ENCODE measurements around the gene RARS2. TPM values are rescaled to one million over a fixed set of nuclear protein-coding genes. Genes with fewer than 3 reads are reported as not detected.

RARS2 gene
- total and polyA plus RNA-seq, 2 experiments from 2014 or later = 31.8 to 38.5 TPM

DNA sequence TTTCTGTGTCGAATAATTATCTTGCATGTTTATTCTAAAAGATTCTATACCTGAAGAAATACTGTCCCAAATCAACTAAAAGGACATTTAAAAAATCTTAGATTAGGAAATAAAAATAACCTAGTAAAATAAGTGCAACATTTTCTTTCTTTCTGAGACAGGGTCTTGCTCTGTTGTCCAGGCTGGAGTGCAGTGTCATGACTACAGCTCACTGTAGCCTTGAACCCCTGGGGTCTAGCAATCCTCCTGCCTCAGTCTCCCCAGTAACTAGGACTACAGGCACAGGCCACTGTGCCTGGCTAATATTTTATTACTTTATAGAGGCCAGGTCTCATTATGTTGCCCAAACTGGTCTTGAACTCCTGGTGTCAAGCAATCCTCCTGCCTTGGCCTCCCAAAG, 48.7 kb downstream of the RARS2 start:
- H3K4me1 Mint-ChIP-seq = no peaks in the 10 kb centered on the region
- no peak for ATAC-seq
- H3K4me1 ChIP-seq (ENCODE audit: insufficient read depth) = no peaks in the 10 kb centered on the region
- peaks cover 20% of the 10 kb centered on the region for H3K9me3 Mint-ChIP-seq
- TF ChIP-seq, protein P1, sequence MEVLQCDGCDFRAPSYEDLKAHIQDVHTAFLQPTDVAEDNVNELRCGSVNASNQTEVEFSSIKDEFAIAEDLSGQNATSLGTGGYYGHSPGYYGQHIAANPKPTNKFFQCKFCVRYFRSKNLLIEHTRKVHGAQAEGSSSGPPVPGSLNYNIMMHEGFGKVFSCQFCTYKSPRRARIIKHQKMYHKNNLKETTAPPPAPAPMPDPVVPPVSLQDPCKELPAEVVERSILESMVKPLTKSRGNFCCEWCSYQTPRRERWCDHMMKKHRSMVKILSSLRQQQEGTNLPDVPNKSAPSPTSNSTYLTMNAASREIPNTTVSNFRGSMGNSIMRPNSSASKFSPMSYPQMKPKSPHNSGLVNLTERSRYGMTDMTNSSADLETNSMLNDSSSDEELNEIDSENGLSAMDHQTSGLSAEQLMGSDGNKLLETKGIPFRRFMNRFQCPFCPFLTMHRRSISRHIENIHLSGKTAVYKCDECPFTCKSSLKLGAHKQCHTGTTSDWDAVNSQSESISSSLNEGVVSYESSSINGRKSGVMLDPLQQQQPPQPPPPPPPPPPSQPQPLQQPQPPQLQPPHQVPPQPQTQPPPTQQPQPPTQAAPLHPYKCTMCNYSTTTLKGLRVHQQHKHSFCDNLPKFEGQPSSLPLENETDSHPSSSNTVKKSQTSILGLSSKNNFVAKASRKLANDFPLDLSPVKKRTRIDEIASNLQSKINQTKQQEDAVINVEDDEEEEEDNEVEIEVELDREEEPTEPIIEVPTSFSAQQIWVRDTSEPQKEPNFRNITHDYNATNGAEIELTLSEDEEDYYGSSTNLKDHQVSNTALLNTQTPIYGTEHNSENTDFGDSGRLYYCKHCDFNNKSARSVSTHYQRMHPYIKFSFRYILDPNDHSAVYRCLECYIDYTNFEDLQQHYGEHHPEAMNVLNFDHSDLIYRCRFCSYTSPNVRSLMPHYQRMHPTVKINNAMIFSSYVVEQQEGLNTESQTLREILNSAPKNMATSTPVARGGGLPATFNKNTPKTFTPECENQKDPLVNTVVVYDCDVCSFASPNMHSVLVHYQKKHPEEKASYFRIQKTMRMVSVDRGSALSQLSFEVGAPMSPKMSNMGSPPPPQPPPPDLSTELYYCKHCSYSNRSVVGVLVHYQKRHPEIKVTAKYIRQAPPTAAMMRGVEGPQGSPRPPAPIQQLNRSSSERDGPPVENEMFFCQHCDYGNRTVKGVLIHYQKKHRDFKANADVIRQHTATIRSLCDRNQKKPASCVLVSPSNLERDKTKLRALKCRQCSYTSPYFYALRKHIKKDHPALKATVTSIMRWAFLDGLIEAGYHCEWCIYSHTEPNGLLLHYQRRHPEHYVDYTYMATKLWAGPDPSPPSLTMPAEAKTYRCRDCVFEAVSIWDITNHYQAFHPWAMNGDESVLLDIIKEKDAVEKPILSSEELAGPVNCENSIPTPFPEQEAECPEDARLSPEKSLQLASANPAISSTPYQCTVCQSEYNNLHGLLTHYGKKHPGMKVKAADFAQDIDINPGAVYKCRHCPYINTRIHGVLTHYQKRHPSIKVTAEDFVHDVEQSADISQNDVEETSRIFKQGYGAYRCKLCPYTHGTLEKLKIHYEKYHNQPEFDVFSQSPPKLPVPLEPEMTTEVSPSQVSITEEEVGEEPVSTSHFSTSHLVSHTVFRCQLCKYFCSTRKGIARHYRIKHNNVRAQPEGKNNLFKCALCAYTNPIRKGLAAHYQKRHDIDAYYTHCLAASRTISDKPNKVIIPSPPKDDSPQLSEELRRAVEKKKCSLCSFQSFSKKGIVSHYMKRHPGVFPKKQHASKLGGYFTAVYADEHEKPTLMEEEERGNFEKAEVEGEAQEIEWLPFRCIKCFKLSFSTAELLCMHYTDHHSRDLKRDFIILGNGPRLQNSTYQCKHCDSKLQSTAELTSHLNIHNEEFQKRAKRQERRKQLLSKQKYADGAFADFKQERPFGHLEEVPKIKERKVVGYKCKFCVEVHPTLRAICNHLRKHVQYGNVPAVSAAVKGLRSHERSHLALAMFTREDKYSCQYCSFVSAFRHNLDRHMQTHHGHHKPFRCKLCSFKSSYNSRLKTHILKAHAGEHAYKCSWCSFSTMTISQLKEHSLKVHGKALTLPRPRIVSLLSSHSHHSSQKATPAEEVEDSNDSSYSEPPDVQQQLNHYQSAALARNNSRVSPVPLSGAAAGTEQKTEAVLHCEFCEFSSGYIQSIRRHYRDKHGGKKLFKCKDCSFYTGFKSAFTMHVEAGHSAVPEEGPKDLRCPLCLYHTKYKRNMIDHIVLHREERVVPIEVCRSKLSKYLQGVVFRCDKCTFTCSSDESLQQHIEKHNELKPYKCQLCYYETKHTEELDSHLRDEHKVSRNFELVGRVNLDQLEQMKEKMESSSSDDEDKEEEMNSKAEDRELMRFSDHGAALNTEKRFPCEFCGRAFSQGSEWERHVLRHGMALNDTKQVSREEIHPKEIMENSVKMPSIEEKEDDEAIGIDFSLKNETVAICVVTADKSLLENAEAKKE (CRISPR knock-in tag; IDR thresholded peaks at IDR 0.05) = no peak
- TF ChIP-seq CREB1 (CRISPR knock-in tag; IDR thresholded peaks at IDR 0.05; ENCODE audit: low read depth) (no peak), STAT1 (IDR thresholded peaks at IDR 0.05; ENCODE audit: unreplicated experiment) (no peak), EZH2 (IDR thresholded peaks at IDR 0.05; ENCODE audit: low read depth, unreplicated experiment) (no peak), JUNB (IDR thresholded peaks at IDR 0.05; ENCODE audit: unreplicated experiment) (no peak), EZH2phosphoT487 (IDR thresholded peaks at IDR 0.05; ENCODE audit: unreplicated experiment) (no peak), POLR2AphosphoS5 (IDR thresholded peaks at IDR 0.05; ENCODE audit: low read depth) (no peak), NANOG (IDR thresholded peaks at IDR 0.05; ENCODE audit: borderline replicate concordance) (no peak), ZNF331 (CRISPR knock-in tag; IDR thresholded peaks at IDR 0.05; ENCODE audit: low read depth) (no peak), ZNF114 (CRISPR knock-in tag; IDR thresholded peaks at IDR 0.05) (no peak)
- TF ChIP-seq, protein P2, sequence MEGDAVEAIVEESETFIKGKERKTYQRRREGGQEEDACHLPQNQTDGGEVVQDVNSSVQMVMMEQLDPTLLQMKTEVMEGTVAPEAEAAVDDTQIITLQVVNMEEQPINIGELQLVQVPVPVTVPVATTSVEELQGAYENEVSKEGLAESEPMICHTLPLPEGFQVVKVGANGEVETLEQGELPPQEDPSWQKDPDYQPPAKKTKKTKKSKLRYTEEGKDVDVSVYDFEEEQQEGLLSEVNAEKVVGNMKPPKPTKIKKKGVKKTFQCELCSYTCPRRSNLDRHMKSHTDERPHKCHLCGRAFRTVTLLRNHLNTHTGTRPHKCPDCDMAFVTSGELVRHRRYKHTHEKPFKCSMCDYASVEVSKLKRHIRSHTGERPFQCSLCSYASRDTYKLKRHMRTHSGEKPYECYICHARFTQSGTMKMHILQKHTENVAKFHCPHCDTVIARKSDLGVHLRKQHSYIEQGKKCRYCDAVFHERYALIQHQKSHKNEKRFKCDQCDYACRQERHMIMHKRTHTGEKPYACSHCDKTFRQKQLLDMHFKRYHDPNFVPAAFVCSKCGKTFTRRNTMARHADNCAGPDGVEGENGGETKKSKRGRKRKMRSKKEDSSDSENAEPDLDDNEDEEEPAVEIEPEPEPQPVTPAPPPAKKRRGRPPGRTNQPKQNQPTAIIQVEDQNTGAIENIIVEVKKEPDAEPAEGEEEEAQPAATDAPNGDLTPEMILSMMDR (conservative IDR thresholded peaks at IDR 0.05; ENCODE audit: low read depth in 2 of 2) = no peak
- TF ChIP-seq, protein P3, sequence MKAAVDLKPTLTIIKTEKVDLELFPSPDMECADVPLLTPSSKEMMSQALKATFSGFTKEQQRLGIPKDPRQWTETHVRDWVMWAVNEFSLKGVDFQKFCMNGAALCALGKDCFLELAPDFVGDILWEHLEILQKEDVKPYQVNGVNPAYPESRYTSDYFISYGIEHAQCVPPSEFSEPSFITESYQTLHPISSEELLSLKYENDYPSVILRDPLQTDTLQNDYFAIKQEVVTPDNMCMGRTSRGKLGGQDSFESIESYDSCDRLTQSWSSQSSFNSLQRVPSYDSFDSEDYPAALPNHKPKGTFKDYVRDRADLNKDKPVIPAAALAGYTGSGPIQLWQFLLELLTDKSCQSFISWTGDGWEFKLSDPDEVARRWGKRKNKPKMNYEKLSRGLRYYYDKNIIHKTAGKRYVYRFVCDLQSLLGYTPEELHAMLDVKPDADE (IDR thresholded peaks at IDR 0.05) = no peak
- TF ChIP-seq, protein P4, sequence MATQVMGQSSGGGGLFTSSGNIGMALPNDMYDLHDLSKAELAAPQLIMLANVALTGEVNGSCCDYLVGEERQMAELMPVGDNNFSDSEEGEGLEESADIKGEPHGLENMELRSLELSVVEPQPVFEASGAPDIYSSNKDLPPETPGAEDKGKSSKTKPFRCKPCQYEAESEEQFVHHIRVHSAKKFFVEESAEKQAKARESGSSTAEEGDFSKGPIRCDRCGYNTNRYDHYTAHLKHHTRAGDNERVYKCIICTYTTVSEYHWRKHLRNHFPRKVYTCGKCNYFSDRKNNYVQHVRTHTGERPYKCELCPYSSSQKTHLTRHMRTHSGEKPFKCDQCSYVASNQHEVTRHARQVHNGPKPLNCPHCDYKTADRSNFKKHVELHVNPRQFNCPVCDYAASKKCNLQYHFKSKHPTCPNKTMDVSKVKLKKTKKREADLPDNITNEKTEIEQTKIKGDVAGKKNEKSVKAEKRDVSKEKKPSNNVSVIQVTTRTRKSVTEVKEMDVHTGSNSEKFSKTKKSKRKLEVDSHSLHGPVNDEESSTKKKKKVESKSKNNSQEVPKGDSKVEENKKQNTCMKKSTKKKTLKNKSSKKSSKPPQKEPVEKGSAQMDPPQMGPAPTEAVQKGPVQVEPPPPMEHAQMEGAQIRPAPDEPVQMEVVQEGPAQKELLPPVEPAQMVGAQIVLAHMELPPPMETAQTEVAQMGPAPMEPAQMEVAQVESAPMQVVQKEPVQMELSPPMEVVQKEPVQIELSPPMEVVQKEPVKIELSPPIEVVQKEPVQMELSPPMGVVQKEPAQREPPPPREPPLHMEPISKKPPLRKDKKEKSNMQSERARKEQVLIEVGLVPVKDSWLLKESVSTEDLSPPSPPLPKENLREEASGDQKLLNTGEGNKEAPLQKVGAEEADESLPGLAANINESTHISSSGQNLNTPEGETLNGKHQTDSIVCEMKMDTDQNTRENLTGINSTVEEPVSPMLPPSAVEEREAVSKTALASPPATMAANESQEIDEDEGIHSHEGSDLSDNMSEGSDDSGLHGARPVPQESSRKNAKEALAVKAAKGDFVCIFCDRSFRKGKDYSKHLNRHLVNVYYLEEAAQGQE (IDR thresholded peaks at IDR 0.05; ENCODE audit: unreplicated experiment) = no peak
- no peaks in the 10 kb centered on the region for H3F3A ChIP-seq (replicated peaks; ENCODE audit: low read depth)
- H3K4me2 ChIP-seq = no peak overlapping the region
- no peak for DNase-seq (ENCODE audit: low spot score)
- no peaks in the 10 kb centered on the region for H3K27me3 ChIP-seq (ENCODE audit: insufficient read depth)
- H3K27ac ChIP-seq (ENCODE audit: low read depth) = no peak overlapping the region
- peaks cover 2% of the 10 kb centered on the region for H3K27me3 Mint-ChIP-seq (ENCODE audit: insufficient read depth, low read depth, poor library complexity)
- peaks cover 53% of the 10 kb centered on the region for H3K36me3 Mint-ChIP-seq (ENCODE audit: low read depth)
- no peak overlapping the region for H3K4me3 ChIP-seq
- no peak overlapping the region for H3K4me3 Mint-ChIP-seq
- no peak overlapping the region for H2AFZ ChIP-seq
- H3K36me3 ChIP-seq (ENCODE audit: insufficient read depth) = peaks cover 29% of the 10 kb centered on the region
- H3K79me2 ChIP-seq (replicated peaks; ENCODE audit: insufficient read depth) = no peaks in the 10 kb centered on the region
- no peak overlapping the region for H3K27ac Mint-ChIP-seq
- no peaks in the 10 kb centered on the region for H3K9me2 ChIP-seq (ENCODE audit: insufficient read depth)
- H4K20me1 ChIP-seq (replicated peaks; ENCODE audit: insufficient read depth) = no peaks in the 10 kb centered on the region; the same call in 1 of the 2 replicates
